Gastrocnemius medialis (tissue), 4 donors: Measurements from ENCODE around the gene CCDC17.

Experiments used
- CTCF ChIP-seq, 5 experiments: fragments of 450-650 bp in 3 of 5; fragments of 200-600 bp in 2 of 5; sonication (generic) in 2 of 5; IDR thresholded peaks in 4 of 5; conservative IDR thresholded peaks in 1 of 5; 1 replicate in 4 of 5; 2 replicates in 1 of 5; pipeline ENCODE4 v1.5.1; 2016 to 2019; ENCODE audit warnings: antibody characterized with exemption in 5 of 5, mild to moderate bottlenecking in 3 of 5, moderate library complexity in 3 of 5
- POLR2A ChIP-seq, 2 donors: fragments of 450-650 bp; IDR thresholded peaks; one replicate each; pipeline ENCODE4 v1.6.1; 2017; ENCODE audit warnings: antibody characterized with exemption in 2 of 2, mild to moderate bottlenecking in 2 of 2, moderate library complexity in 2 of 2

DNA sequence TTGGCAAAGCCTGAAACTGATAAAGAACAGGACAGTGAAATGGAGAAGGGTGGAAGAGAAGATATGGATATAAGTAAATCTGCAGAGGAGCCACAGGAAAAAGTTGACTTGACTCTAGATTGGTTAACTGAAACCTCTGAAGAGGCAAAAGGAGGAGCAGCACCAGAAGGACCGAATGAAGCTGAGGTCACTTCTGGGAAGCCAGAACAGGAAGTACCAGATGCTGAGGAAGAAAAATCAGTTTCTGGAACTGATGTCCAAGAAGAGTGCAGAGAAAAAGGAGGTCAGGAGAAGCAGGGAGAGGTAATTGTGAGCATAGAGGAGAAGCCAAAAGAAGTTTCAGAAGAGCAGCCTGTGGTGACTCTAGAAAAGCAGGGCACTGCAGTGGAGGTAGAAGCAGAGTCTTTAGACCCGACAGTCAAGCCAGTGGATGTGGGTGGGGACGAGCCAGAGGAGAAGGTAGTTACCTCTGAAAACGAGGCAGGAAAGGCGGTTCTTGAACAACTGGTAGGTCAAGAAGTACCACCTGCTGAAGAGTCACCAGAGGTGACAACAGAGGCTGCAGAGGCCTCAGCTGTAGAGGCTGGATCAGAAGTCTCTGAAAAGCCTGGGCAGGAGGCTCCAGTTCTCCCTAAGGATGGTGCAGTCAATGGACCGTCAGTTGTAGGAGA, 16.3 kb downstream of the CCDC17 start:
- TF ChIP-seq CTCF (IDR thresholded peaks at IDR 0.05 in 4 of 5, conservative IDR thresholded peaks at IDR 0.05 in 1 of 5) (no peak), POLR2A (IDR thresholded peaks at IDR 0.05) (no peak)
